Measurements from ENCODE around the gene UBAP2L. TPM values are rescaled to one million over a fixed set of nuclear protein-coding genes. Genes with fewer than 3 reads are reported as not detected.

Gene UBAP2L
- polyA plus RNA-seq, 1 donor (not counting 4 experiments of a cell fraction or from before 2014, with no cell fraction given), result 198 TPM

DNA sequence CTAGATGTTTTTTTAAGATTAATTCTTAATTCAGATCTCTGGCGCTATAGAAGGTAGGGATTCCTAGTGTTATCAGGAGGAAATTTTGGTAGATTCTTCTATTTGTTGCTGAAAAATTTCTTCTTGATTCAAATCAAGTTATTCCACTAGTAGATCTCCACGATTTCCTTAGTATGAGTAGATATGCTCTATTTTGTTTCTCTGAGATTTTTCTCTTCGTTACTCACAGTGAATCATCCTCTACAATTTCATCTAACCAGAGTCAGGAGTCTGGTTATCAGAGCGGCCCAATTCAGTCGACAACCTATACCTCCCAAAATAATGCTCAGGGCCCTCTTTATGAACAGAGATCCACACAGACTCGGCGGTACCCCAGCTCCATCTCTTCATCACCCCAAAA is 32.9 kb downstream of the UBAP2L start:
- Histone ChIP-seq H3K79me2 (ENCODE audit: control insufficient read depth, insufficient read depth, low read length) (no peaks in the 10 kb centered on the region), H3K4me2 (ENCODE audit: control insufficient read depth, extremely low read depth, insufficient read depth, low read depth, low read length) (no peak overlapping the region), H2AFZ (ENCODE audit: control insufficient read depth, low read length) (no peak overlapping the region), H3K9me3 (ENCODE audit: control insufficient read depth, low read depth, low read length) (no peaks in the 10 kb centered on the region), H3K27me3 (ENCODE audit: control insufficient read depth, extremely low read depth, insufficient read depth, low read length) (no peaks in the 10 kb centered on the region), H3K9me1 (ENCODE audit: control insufficient read depth, extremely low read depth, insufficient read depth, low read length) (no peaks in the 10 kb centered on the region), H3K4me1 (ENCODE audit: control insufficient read depth, extremely low read depth, insufficient read depth, low read length) (no peaks in the 10 kb centered on the region), H3K36me3 (ENCODE audit: control insufficient read depth in 2 of 2, extremely low read depth in 1 of 2, insufficient read depth in 2 of 2, low read length in 2 of 2) (peaks cover 55% of the 10 kb centered on the region in 2 experiments), H3K4me3 (ENCODE audit: control insufficient read depth in 2 of 3, extremely low read depth in 1 of 3, insufficient read depth in 2 of 3, low read depth in 1 of 3, low read length in 3 of 3) (no peak overlapping the region), H3K9ac (ENCODE audit: control insufficient read depth, extremely low read depth, insufficient read depth, low read length) (no peak overlapping the region), H4K20me1 (ENCODE audit: control insufficient read depth, extremely low read depth, insufficient read depth, low read length) (no peaks in the 10 kb centered on the region), H3K27ac (ENCODE audit: control insufficient read depth, insufficient read depth, low read length) (no peak overlapping the region)
- TF ChIP-seq, protein P1, sequence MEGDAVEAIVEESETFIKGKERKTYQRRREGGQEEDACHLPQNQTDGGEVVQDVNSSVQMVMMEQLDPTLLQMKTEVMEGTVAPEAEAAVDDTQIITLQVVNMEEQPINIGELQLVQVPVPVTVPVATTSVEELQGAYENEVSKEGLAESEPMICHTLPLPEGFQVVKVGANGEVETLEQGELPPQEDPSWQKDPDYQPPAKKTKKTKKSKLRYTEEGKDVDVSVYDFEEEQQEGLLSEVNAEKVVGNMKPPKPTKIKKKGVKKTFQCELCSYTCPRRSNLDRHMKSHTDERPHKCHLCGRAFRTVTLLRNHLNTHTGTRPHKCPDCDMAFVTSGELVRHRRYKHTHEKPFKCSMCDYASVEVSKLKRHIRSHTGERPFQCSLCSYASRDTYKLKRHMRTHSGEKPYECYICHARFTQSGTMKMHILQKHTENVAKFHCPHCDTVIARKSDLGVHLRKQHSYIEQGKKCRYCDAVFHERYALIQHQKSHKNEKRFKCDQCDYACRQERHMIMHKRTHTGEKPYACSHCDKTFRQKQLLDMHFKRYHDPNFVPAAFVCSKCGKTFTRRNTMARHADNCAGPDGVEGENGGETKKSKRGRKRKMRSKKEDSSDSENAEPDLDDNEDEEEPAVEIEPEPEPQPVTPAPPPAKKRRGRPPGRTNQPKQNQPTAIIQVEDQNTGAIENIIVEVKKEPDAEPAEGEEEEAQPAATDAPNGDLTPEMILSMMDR (optimal IDR thresholded peaks at IDR 0.05 in 1 of 3, IDR thresholded peaks at IDR 0.05 in 1 of 3, conservative IDR thresholded peaks at IDR 0.05 in 1 of 3; ENCODE audit: extremely low read depth in 1 of 3, insufficient read depth in 2 of 3, low read length in 3 of 3), result no peak
- TF ChIP-seq EZH2 (IDR thresholded peaks at IDR 0.05; ENCODE audit: low read length), result no peak
- dilution Hi-C loops (cut with MboI; ENCODE audit: extremely low pct_ligation_motif_present, low sequenced_read_pairs), result no loop called here
- DNase-seq (ENCODE audit: low read depth, low spot score) (no peak), FAIRE-seq (no peak)

DNA sequence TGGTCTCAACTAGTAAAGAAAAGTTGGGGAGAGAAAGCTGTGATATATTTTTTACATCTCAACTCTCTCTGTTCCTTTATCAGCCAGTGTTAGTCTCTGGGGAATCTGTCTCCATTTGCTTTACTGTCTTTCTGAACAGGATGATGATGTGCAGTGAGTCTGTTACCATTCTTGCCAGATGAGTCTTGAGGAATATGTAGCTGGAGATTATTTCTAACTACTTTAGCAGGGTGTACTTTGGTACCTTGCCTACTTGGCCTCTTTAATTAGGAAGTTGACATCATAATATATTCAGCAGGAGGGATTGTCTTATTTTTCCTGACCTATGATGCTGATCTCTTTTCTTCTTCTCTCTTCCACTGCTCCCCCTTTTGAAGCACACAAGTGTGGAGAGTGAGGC is 35.9 kb downstream of the UBAP2L start:
- DNase-seq (ENCODE audit: low read depth, low spot score) (no peak), FAIRE-seq (no peak)
- no peak overlapping the region for H3K27ac ChIP-seq (ENCODE audit: control insufficient read depth, insufficient read depth, low read length)
- TF ChIP-seq, protein P1 (optimal IDR thresholded peaks at IDR 0.05 in 1 of 3, IDR thresholded peaks at IDR 0.05 in 1 of 3, conservative IDR thresholded peaks at IDR 0.05 in 1 of 3; ENCODE audit: extremely low read depth in 1 of 3, insufficient read depth in 2 of 3, low read length in 3 of 3), result no peak
- TF ChIP-seq EZH2 (IDR thresholded peaks at IDR 0.05; ENCODE audit: low read length), result no peak
- H2AFZ ChIP-seq (ENCODE audit: control insufficient read depth, low read length), result no peak overlapping the region
- no peaks in the 10 kb centered on the region for H3K79me2 ChIP-seq (ENCODE audit: control insufficient read depth, insufficient read depth, low read length)
- no peaks in the 10 kb centered on the region for H4K20me1 ChIP-seq (ENCODE audit: control insufficient read depth, extremely low read depth, insufficient read depth, low read length)
- H3K36me3 ChIP-seq (ENCODE audit: control insufficient read depth in 2 of 2, extremely low read depth in 1 of 2, insufficient read depth in 2 of 2, low read length in 2 of 2), result peaks cover 55 to 63% of the 10 kb centered on the region in 2 experiments
- no peaks in the 10 kb centered on the region for H3K9me3 ChIP-seq (ENCODE audit: control insufficient read depth, low read depth, low read length)
- H3K4me3 ChIP-seq (ENCODE audit: control insufficient read depth in 2 of 3, extremely low read depth in 1 of 3, insufficient read depth in 2 of 3, low read depth in 1 of 3, low read length in 3 of 3), result no peak overlapping the region
- H3K9me1 ChIP-seq (ENCODE audit: control insufficient read depth, extremely low read depth, insufficient read depth, low read length), result no peaks in the 10 kb centered on the region
- dilution Hi-C loops (cut with MboI; ENCODE audit: extremely low pct_ligation_motif_present, low sequenced_read_pairs), result no loop called here
- no peaks in the 10 kb centered on the region for H3K27me3 ChIP-seq (ENCODE audit: control insufficient read depth, extremely low read depth, insufficient read depth, low read length)
- no peak overlapping the region for H3K9ac ChIP-seq (ENCODE audit: control insufficient read depth, extremely low read depth, insufficient read depth, low read length)
- H3K4me2 ChIP-seq (ENCODE audit: control insufficient read depth, extremely low read depth, insufficient read depth, low read depth, low read length), result no peak overlapping the region
- H3K4me1 ChIP-seq (ENCODE audit: control insufficient read depth, extremely low read depth, insufficient read depth, low read length), result no peaks in the 10 kb centered on the region

Measured in keratinocyte (primary cell).